COLO668 (cell line): ENCODE measurements around the gene DHX16.
A peak's percentile ranks its signal among the peaks of the same experiment; 100 is the strongest.
"Not testable (repeated sequence)": the region's sequence is repeated elsewhere in the genome, so short reads cannot be mapped to it uniquely, and the experiment has no call there.

Experiments
- DNase-seq: peaks from one replicate; lab custom pipeline; 2025; ENCODE audit not compliant: unreplicated experiment; lab: John Stamatoyannopoulos, UW

DHX16 gene

GRCh38 chr6:30679765-30680535, 7.1 kb upstream of the DHX16 start:
- DNase-seq, result no peak

DNA sequence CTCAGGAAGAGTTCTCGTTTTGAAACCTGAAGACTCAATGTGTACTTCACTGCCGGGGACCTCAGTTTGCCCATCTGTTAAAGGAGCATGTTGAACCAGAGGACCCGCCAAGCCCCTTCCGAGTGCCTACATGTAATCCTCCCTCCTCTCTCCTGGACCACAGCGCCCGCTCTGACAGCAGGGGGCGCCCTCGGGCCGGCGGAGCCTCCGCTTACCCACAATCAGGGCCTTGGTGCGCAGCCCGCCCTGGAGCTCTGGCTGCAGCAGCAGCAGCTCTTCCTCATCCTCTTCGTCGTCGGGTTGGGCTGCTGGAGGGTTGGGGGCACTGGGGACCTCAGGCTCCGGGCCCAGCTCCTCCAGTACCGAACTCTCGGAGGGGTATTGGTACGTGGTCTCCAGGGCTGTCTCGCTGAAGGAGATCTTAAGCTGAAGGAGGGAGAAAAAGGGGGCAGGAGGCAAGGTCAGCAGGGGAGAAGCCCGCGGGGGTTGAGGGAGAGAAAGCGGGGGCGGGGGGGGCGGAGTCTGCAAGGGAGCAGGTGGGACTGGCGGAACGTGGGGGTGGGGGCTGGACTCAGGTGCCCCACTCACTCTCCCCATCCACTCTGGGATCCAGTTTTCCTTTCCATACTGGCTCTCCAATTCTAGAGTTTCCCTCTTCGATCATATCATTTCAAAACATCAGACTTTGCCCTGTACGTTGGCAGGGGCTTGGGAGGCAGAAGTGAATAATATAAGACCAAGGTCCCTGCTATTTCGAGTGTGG, 6.3 kb upstream of the DHX16 start:
- peak; percentile 73 for DNase-seq

GRCh38 chr6:30676660-30677285, 4.0 kb upstream of the DHX16 start:
- DNase-seq, result no peak

DNA sequence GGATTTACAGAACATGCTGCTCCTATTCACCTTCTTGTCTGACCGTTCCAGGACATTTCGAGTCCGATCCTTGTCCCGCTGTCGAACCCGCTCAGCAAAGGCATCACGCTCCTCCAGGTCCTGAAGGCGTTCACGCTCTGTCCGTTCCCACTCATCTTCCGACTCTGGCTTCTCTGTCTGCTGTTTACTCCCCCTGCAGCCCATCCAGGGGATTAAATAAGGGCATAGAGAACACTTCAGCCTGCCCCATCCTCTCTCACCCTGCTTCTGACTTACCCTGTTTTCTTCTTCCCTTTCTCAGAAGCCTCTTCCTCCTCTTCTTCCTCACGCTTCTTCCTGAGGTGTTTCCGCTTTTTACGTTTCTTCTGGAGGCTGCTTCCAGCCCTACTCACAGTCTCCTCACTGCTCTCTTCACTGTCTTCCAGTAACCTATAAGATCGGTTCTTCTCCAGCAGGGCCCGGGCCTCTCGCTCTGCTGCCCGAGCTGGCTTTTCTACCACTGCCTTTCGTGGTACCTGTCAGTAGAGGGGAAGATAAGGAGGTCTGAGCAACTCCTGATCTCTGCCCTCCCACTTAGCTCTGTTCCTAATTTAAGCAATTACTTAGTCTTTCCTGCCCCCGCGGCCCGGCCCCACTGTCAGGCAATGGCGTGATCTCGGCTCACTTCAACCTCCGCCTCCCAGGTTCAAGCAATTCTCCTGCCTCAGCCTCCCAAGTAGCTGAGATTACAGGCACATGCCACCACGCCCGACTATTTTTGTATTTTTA, 1.9 kb downstream of the DHX16 start:
- no peak for DNase-seq

DNA sequence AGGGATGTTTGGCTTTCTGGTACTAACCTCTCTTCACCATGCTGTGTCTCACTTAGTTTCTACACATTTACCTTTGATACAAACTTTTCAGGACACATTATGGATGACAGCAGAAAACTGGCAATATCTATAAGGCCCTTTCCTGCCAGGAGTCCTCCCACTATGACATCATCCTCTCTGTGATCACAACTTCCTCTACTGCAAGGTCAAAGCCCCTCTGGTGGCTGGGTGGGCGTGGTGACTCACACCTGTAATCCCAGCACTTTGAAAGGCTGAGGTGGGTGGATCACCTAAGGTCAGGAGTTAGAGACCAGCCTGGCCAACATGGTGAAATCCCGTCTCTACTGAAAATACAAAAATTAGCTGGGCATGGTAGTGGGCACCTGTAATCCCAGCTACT, 6.5 kb downstream of the DHX16 start:
- not testable (repeated sequence) for DNase-seq

DNA sequence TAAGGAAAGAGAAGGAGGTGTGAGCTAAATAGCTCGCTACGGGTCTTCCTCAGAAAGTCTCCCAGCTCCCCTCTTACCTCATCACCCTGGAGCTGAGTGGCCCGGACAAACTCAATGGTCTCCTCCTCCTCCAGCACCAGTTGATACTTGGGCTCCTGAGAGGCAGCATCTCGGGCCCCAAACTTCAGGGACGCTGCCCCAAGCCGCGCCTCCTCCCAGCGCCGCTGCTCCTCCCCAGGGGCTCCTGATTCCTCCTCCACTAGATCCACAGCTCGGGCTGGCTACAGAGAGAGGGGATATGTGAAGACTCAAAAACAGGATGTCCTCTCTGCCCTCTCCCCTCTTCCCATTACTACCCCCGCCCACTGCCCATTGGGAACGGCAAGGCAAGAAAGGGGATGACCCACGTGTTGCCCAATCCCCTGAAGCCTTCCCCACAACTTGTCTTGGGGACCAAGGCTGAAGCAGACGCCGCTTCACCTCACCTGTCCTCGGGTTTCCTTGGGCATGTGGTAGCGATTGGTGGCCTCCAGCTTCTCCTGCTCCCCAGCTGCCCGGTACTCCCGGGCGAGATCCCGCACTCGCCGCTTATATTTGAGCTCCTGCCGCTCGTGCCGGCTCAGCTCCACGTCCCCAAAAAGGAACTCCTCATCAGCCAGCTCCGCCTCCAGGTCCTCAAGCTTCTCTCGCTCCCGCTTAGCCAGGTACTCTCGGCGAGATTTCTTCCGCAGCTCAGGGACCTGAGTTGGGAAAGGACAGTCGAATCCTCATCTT, 7.6 kb downstream of the DHX16 start:
- no peak for DNase-seq

- not testable (repeated sequence) for DNase-seq
These were observed 14.9 kb downstream of the DHX16 start for GRCh38 chr6:30657922-30658321.

GRCh38 chr6:30657454-30657853, 15.4 kb downstream of the DHX16 start:
- no peak for DNase-seq

DNA sequence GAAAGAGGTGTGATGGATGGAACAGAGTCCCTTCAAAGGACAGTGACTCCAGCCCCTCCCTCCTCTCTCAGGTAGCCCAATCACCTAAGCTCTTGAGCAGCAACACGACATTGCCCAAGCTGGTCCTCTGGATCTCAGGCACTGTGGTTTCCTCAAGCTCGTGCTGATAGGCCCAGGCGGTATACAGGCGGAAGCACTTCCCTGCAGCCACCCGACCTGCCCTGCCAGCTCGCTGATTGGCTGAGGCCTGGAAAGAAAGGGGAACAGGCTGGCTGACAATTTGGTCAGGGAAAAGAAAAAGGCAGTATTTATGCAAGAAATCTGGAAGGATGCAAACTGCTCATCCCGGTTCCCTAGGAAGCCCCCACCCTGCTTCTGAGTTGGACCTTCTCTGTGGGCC, 16.3 kb downstream of the DHX16 start:
- no peak for DNase-seq

GRCh38 chr6:30655743-30656094, 17.1 kb downstream of the DHX16 start:
- no peak for DNase-seq

DNA sequence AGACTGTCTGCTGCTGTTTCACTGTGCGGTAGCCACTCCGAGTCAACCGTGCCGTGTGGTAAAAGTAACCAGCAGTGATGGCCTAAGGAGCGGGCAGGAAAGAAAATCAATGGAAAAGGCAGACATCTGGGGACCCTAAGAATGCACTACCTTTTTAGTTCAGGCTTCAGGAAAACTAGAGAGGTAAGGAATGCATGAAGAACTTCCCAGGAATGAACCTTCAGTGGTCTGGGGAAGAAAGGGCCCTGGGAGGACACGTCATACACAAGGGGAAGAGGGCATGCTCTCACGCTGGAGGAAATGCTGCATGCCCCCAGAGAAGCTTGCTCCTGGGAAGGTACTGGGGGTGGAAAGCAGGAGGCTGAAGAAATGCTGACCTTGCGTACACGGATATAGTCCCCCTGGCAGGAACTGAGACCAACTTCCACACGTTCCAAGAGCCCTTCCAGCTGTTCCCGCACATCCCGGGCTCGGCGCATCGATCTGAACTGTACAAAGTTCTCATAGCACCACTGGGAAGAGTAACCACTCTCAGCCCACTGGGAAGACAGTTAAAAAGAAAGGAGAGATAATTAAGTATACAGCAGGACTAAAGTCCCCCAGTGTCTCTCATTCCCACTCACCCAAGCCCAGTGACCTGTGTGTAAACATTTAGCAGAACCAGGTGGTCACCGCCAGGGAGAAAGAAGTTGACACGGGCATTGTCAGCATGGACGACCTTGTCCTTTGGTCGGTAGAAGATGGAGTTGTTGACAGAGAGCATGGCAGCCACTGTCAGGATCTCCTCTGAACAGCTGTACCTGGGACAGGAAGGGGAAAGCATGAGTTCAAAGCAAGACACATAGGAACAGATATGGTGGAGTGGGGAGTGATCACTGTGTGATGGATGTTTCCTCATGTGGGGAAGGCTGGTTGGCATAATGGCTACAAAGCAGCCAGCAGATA, 17.7 kb downstream of the DHX16 start:
- DNase-seq, result no peak

GRCh38 chr6:30651143-30651542, 21.7 kb downstream of the DHX16 start:
- no peak for DNase-seq

DNA sequence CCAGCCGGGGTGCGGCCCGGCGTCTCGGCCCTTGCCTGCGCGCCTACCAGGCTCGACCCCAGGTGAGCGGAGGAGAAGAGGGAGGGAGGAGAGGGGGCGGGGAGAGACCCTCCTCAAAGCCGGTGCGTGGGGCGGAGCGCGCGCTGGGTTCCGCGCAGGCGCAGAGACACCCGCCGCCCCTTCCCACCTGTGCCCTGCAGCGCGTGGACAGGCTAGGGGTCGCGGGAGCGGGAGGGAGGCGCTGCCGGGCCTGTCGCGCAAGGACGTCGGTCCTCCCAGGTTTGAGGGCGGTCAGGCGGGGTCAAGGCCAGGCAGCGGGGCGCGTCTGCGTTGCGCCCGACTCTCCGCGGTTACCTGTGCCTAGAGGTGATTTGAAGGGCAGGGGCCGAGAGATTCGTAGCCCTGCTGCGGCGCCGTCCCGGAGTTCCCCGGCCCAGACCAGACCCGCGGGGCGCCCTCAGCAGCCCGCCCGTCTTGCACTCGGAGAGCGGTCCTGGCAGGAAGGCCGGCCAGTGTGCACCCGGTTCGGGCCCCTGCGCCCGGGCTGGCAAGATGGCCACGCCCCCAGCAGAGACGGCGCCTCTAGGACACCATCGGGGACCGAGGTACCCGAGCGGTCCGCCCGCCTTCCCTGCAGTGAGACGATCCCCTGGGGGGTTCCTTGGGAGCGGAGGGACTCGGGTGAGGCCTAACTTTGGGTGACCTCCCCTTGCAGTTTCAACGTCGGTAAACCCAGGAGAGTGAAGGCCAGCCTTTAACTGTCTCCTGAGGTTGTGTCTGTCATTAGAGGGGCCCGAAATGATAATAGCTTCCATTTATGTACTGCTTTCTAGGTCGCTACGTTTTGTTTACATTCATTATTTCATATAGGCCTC, 25.3 kb downstream of the DHX16 start:
- peak; percentile 77 for DNase-seq

DNA sequence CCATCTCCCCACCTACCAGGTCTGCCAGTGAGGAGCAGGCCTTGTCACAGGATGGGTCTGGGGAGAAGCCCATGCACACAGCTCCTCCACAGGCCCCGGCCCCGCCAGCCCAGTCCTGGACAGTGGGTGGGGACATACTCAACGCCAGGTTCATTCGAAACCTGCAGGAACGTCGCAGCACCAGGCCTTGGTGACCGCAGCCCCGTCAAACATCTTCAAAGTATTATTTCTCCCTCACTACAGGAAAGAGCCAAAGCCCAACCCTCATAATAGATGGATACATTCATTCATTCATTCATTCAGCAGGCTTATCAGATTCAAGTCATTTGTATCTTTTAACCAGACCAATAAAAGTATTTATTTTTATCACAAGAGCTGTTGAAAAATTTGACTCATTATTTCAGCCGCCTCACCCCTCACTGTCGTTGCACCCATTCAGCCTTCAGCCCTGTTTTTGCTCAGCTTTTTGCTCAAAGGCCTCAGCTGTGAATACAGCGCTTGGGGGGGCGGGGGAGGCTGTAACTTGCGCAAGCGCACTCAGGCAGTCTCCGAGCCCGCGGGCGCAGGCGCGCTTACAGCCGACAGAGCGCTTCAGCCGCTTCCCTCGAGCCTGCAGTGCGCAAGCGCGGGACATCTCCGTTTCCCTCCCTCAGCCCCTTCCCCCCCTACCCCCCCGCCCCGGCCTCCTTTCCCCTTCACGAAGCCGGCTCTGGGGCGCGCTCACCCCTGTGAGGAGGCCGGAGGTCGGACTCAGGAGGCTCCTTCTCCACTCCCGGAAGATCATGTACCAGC, 26.2 kb downstream of the DHX16 start, which contains the start of gene C6orf136:
Gene C6orf136 (plus strand): TSS at position 684 of the 792 bp plus-strand sequence. CDS start 99 bp downstream, at position 783.
- DNase-seq, result peak; percentile 91

- DNase-seq, result no peak
These were observed 26.8 kb downstream of the DHX16 start for GRCh38 chr6:30645989-30646388.

DNA sequence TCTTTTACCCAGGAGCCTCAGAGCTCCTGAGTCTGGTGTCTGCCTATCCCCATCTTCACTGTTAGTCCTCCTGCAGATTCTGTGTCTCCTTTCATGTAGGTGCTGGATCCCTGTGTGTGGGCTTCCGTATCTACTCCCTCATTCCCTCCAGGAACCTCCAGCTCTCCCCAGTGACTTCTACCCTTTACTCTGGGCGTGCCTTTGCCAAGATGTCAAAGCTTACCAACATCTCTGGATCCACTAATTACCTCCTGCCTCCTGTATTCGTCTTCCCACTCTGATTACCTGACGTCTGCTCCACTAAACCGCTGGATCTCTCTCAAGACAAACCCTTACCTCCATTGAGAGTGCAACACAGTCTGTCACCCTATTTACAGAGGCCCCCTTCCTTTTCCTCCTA, 28.0 kb downstream of the DHX16 start:
- DNase-seq, result no peak

GRCh38 chr6:30643656-30644055, 29.1 kb downstream of the DHX16 start:
- DNase-seq, result no peak

DNA sequence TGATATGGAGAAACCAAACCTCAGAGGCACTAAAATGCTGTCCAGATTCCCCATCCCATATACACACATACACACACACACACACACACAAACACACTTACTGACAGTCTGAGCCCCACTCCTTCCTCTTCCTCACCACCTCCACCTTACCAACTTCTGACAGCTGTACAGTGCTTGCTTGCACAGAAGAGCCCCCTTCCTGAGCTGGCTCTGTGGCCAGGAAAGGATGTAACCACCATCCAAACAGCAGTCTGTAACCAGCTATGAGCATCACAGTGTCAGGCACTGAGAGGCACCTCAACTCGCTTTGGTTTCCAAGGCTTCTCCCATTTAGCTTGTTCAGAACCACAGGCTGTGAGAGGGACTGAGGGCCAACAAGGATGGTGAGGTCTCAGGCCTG, 31.8 kb downstream of the DHX16 start:
- no peak for DNase-seq
